HG03139 (cell line): ENCODE measurements around the gene RRP1B.

ENCODE experiments used
- ATAC-seq: cut with Tn5 transposase; IDR thresholded peaks from one replicate; pipeline ENCODE4 v1.9.1; 2021; ENCODE audit not compliant: unreplicated experiment

Gene RRP1B

DNA sequence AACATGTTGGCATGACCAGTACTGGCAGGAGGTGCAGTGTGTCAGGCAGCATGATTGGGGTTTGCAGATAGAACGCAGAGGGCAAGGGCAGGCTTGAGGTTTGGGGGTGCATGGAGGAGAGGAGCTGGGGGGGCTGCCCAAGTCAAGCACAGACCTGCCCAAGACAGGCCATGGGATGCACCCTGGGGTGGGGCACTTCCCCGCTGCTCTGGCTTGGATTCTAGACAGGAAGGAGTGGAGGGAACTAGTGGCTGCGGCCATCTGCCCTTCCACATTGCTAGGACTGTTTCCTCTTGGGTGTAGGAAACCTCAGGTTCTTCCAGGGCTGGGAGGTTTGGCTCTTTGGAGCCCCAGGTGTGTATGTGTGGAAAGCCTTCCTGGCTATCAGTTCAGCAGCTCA, 62.6 kb downstream of the RRP1B start:
- no peak for ATAC-seq

DNA sequence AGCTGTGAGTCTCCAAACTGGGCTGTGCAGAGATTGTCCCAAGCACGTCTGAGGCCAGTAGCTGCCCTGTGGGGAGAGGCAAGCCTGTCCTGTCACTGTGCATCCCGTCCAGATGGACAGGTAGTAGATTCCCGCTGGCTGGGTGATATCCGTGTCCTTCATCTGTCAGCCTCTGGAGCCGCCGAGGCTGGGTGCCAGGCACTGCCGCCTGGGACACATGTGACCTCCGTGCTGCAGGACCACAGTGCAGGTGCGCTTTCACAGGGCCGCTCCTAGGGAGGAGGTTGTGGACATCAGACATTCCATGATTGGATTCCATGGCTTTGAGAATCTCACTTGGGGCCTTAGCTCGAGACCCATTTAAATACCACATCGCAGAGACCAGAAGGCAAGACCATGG, 64.3 kb downstream of the RRP1B start:
- ATAC-seq = no peak

DNA sequence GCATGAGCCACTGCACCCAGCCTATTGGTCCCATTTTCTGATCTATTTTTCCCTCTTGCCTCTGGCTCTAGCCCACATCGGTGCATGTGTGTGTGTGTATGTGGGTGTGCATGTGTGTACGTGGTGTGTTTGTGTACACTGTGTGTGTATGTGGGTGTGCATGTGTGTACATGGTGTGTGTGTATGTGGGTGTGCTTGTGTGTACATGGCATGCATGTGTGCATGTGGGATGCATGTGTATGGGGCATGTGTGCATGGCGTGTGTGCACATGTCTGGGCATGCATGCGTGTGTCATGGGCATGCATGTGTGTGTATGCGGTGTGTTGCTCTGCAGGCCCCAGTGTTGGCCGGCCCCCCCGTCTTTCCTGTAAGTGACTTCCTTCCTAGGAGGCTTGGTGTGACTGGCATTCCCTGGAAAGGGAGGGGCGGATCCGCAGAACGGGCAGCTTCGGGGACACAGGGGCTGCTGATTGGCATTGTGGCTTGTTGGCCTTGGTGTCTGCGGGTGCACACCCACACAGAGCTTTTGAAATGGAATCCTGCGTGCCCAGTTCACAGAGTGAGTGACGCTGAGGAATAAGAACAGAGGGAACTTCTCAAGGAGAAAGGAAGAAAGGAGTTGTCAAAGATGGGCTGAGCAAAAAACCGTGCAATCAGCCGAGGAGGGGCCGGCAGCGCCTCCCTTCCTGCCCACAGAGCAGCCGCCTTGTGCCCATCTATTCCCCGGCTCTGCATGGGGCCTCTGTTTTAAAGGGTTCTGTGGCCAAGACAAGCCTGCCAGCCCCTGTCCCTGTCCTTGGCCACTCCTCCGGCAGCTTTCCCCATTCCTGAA, 67.5 kb downstream of the RRP1B start:
- no peak for ATAC-seq

DNA sequence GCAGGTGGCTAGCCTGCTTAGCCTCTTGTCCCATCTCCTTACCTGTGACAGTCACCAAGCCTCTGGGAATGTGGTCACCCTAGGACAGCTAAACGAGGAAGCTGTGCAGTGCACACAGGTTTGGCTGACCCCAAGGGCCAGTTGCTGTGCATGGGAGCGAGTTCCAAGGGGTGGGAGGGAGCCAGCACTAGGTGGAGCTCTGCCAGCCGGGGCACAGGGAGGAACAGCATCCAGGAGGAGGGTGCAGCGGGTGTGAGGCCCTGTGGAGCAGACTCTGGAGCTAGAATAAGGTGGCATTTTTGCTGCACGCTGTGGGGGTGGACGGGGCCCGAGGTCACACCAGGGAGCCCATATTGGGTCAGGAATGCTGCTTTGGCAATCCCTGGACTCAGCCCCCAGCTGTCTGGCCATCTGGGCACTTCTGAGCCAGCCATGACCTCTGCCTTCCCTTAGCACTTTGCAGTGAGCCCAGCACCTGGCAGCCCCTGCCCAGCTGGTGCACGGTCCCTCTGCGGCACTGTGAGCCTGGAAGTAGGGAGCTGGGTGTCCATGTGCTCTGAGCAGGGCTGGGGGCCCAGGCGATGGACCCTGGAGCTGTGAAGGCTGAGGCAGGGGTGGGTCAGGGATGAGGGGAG, 68.3 kb downstream of the RRP1B start:
- ATAC-seq = no peak

DNA sequence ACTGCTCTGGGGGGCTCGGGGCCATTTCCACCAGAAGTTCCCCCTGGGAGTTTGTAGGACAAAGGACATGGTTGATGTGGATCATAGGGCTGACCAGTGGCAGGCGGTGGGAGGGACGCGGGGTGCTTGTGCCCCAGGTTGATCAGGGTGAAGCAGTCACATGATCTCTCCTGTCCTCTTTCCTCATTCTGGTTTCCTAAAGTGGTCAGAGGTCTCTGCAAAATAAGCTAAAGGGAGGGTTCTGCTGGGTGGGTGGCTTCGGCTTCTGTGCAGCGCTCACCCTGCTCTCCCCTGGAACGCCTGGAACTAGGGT, 68.8 kb downstream of the RRP1B start:
- ATAC-seq = no peak

DNA sequence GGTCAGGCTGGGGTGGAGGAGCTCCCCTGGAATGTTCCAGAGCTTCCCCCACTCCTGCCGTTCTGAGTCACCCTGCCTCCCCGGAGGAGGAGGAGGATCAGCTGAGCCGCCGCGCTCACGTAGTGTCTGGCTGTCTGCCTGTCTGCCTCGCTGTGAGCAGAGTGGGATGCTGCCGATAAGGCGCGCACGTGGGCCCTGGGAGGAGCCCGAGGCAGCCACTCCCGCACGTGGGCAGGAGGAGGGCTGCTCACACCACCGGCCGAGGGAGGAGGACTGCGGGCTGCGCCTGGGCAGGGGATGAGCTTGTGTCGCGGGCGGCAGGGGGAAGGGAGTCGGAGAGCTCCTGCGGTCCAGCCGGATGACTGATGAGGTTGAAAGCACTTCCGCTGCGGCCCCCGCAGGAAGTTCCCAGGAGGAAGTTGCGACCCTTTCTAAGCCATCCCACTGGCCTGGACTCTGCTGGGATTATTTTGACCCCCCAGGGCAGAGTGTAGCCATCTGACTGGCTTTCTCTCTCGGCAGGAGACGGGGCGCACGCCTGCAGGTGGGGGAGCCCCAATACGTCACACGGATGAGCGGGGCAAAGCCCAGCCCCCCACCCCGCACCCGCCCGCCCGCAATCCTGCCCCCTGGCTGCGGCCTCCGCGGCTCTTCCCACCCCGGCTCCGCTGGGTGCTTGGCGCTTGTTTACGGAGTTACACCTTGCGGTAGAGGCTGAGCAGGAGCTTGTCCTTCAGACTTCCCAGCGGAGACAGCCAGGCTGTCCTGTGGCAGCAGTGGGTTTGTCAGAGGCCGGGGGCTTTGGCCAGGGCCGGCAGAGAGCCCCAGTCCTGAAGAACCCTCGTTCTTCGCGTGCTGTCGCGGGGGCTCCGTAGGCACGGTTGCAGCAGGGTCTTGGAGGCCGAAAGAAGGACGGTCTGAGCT, 69.4 kb downstream of the RRP1B start:
- ATAC-seq = peak; percentile 66

DNA sequence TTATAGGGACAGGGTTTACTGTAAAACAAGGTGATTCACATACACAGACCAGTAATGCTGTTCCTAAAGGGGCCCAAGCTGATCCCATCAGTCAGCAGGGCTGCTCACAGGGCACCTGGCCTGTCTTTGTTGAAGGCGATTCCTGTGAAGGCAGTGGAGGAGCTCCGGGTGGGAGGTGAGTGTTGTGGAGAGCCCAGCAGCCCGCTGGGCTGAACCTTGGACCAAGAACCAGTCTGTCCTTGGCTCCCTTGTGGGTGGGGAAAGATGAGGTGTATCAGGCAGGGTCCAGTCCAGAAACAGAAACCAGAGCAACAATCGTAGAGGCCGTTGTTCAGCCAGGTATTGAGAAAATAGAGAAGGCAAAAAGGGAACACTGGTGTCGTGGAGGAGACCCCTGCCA, 72.1 kb downstream of the RRP1B start:
- no peak for ATAC-seq

DNA sequence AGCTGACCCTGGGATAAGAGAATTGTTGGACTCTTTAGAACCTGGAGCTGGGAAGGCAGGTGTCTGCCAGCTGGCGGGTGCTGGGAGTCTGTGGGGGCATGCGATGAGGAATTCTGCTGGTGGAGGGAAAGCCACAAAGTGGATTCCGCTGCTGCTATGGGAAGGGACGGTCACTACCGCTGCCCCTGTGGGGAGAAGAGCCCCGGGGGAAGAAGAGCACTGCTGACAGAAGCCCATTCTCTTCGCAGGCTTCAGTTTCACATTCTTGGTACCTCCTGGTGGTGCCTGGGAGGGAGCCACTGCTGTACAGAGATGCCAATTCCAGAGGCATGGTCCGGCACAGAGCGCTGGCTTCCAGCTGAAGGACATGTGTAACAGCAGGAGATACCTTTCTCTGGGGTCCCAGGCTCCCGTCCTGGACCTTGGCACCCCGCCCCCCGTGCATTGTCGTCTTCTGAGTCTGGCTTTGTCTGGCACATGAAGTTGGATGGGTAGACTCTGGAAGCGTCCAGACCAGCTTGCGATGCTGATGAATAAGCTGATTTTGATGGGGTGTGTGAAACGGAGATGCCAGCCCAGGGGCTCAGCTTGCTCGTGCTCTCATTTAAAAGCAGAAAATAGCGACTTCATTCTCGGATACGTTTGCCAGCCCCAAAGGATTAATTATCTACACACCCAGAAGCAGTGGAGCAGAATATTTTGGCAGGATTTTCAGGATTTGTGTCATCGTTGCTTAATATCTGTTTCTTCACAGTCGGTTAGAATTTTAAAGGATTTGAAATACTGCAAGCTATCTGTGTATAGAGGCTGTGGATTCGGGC, 72.7 kb downstream of the RRP1B start:
- no peak for ATAC-seq

DNA sequence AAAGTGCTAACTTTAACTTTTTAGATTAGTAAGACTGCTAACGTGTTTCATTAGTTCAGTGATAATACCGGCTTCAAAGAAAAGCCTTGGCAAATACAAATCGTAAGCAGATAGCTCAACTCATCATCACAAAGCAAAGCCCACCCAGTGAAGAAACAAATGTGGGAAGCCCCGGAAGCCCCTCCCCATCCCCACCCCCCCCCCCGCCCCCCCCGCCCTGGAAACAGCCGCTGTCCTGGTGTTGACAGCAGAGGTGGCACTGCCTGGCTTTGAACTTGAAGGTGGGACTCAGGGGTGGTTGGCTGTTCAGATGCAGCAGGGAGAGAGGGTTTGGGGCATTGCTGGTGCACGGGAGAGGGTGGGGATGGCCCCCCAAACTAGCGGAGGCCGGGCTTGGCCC, 73.7 kb downstream of the RRP1B start:
- no peak for ATAC-seq

DNA sequence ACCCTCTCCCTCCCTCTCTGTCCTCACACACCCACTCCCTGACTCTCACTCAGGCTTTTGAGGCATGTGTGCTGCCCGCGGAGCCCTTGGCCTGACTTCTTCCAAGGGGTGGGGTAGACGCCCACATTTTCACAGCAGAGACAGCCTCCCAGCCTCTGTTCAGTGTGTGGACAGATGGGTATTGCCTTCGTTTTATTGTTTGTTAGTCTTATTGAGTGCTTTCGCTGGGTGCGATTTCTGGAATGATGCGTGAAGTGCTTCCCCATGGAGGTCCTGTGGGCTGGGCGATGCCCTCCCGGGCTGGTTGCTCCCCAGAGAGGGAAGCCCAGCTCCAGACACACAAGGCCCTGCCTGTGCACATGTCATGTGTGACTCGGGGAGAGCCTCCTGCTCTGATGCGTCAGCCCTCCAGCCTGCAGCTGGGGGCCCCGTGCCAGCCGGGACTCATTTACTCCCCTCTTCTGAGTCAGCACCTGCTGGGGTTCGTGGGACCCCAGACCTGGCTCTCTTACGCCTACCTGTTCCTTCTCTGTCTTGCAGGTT, 74.2 kb downstream of the RRP1B start:
- ATAC-seq = no peak

DNA sequence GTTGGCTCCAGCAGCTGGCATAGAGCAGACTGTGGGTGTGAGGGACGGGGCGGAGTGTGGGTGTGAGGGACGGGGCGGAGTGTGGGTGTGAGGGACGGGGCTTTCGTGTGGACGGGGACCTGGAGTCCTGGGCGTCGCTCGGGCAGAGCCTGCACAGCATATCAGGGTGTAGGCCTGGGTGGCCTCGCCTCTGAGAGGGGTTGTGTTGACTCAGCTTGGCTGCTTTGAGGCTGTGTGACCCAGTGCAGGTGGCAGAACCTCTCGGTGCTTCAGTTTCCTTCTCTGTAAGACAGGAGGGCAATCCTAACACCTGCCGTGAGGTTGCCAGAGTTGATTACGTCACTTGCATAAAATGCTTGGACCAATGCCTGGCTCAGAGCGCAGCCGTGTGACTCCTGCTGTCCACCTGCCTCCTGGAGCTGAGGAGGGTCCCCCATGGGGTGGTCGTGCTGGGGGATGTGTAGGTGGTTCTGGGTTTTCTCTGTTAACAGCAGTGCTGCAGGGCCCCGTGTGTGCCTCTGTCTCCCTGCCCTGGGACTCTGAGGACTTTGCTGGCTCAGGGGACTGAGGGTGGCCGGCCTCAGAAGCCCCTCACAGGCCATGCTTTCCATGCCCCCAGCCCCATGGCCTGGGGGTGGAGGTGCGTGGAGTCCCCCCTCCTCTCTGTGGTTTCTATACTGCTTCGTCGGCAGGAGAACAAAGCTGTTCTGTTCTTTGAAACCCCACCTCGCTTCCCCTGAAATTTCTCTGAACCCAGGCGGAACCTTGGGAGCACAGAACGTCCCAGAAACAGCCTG, 75.0 kb downstream of the RRP1B start:
- ATAC-seq = no peak

DNA sequence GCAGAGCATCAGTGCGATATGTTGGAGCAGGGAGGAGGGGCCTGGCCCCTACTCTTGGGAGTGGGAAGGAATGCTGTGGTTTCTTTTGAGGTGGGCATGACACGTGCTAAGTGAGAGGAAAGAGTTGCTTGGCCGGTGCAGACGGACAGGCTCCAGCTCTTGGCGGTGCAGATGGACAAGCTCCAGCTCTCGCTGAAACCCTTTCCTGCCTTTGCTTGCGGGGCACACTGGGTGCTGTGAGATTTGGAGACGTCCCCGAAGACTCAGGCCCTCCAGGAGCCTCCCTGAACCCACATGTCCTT, 75.5 kb downstream of the RRP1B start:
- no peak for ATAC-seq

DNA sequence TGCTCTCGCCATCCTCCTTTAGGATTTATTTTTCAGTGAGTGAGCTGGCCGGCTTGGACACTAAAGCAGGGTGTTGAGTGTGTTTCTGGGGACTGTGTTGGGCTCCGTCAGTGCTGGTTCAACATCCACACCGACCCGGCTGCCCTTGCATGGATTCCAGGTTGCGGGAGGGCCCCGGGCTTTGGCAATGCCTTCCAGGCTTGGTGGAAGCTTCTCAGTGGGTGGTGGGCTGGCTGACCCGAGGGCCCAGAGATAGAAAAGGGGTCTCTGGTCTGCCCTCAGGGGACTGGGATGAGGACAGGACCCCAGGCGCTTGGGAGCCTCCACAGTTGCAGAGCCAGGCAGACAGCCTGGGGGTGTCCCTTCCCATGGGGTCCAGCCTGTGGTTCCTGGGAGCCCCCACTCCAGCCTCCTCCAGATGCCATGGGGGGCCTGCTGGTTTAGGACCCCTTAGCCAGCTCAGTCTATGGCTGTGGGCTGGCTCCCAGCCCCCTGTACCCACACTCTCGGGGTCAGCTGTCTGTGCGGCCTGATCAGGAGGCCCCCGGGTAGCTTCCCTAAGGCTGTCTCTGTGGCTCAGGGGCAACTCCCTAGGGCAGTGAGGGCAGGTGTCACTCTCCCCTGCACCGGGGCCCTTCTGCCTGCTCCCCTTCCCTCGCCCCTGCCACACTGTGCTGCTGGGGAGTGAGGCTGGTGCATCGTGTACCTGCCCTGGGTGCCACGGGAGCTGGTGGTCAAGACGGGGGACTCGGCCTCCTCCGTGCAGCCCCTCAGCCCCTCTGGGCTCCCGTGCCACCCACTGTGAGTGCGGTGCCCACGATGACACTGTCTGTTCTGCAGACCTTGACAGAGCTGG, 76.1 kb downstream of the RRP1B start:
- ATAC-seq = no peak

DNA sequence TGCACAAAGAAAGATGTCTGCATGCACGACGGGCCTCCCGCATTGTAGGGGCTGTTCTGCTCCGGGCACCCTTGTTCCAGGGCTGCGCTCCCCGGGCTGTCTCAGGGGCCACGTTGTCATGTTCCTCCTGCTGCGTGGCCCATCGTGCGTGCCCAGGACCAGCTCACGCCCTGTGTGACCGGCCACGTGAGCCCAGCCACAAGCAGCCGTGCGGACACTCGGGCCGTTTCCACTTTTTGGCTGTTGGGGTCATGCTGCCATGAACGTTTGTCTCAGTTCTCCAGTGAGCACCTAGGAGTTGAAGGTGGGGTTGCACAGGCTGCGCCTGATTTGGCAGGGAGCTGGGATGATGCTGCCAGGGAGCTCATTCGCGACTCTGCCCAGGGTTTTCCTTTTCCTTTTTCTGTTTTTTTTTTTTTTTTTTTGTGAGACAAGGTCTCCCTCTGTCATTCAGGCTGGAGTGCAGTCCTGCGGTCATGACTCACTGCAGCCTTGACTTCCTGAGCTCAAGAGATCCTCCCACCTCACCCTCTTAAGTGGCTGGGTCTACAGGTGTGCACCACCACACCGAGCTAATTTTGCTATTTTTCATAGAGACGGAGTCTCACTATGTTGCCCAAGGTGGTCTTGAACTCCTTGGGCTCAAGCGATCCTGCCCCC, 77.0 kb downstream of the RRP1B start:
- no peak for ATAC-seq

DNA sequence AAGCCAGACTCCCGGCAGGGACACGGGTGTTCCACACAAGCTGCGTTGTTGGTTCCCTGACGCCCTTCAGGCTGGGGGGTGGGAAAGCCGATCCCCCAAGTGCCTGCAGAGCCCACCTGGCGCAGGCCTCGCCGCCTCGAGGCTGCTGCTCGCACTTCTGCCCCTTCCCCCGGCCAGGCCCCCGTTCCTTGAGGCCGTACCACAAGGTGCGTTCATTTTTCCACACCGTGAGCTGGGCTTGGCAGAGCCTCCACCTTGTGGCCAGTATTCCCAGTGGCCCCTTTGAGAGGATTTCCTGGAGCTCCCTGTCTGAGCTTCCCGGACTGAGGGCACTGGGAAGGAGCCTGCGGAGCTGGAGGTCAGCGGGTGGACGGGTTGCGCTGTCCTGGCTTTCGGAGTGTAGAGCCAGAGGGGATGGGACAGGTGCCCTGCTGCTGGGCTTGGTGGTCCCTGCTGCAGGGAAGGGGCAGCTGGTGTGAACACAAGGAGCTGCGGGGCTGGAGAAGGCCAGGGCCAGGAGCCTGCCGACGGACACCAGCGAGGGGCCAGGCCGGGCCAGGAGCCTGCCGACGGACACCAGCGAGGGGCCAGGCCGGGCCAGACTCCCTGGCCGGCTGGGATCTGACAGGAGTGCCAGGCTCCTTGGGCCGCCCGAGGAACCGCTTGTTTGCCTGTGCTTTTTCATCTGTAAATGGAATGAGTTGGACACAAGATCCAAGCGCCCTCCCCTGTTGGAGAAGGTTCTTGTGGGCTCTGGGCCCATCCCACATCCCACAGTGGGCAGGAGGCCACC, 78.0 kb downstream of the RRP1B start:
- no peak for ATAC-seq

DNA sequence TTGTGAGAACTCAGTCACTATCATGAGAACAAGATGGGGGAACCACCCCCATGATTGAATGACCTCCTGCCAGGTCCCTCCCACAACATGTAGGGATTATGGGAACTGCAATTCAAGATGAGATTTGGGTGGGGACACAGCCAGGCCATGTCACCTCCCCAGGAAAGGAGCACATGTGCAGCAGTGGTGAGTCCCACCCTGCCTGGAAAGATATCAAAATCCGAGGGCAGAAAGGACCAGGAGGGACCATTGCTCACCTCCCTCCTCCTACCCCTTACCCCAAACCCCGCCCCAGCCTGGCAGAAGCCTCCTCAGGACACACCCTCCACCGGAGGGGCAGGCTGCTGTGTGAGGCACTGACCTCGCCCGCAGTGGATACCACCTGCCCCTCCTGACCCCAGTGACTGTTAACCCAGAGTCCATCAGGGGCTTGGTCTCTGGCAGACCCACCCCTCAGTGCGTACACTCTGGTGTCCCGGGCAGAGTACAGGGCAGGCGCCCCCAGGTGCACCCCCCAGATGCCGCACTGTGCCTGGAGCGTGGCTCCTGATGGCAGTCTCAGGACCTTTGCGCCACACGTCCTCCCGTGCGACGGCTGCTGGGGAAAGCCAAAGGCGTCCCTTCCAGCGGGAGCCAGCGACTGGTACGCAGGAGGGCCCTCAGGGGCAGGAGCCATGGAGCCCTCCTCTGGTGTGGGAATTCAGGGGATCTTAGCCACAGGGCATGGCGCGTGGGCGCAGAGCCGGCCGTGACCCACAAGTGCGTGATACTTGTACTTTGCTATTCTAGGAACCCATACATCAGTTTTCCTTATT, 80.5 kb downstream of the RRP1B start:
- ATAC-seq = no peak
